ENCODE data around the gene DENND1A. TPM values are rescaled to one million over a fixed set of nuclear protein-coding genes. Genes with fewer than 3 reads are reported as not detected.

DENND1A gene
- total and polyA plus RNA-seq, 2 experiments from 2014 or later, result 13.1 to 28.7 TPM

DNA sequence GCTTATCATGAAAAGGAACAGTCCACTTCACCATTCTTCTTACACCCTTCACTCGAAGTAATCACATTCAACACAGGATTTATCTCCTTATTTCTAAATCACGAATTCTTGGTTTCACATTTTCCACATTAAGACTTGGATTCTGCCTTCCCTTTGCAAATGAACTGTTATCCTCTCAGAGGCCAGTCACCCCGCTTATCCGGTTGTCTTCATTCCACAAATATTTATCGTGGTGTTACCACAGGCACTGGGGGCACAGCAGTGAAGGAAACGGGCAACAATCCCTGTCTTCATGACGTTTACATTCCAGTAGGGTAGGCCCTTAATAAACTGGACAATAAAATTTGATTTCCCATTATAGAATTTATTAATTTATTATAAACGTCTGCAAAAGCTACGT, 284.2 kb downstream of the DENND1A start:
- ATAC-seq, result no peak
- Mint-ChIP-seq H3K9me3 (no peaks in the 10 kb centered on the region), H3K4me3 (no peak overlapping the region), H3K4me1 (peaks cover 11% of the 10 kb centered on the region; the same call in 2 of the 3 replicates), H3K27ac (no peak overlapping the region), H3K27me3 (ENCODE audit: insufficient read depth, low read depth, poor library complexity) (no peaks in the 10 kb centered on the region), H3K36me3 (ENCODE audit: low read depth) (no peaks in the 10 kb centered on the region)
- no peak overlapping the region for H3K4me2 ChIP-seq
- no peak overlapping the region for H3K27ac ChIP-seq (ENCODE audit: low read depth)
- H3K27me3 ChIP-seq (ENCODE audit: insufficient read depth), result no peaks in the 10 kb centered on the region
- no peak for DNase-seq (ENCODE audit: low spot score)
- TF ChIP-seq ZNF462 (CRISPR knock-in tag; IDR thresholded peaks at IDR 0.05) (no peak), REST (IDR thresholded peaks at IDR 0.05; ENCODE audit: unreplicated experiment) (no peak), ETS1 (IDR thresholded peaks at IDR 0.05) (no peak), ZNF114 (CRISPR knock-in tag; IDR thresholded peaks at IDR 0.05) (no peak), EZH2phosphoT487 (IDR thresholded peaks at IDR 0.05; ENCODE audit: unreplicated experiment) (no peak), CREB1 (CRISPR knock-in tag; IDR thresholded peaks at IDR 0.05; ENCODE audit: low read depth) (no peak), JUNB (IDR thresholded peaks at IDR 0.05; ENCODE audit: unreplicated experiment) (no peak), ZNF331 (CRISPR knock-in tag; IDR thresholded peaks at IDR 0.05; ENCODE audit: low read depth) (no peak), NANOG (IDR thresholded peaks at IDR 0.05; ENCODE audit: borderline replicate concordance) (no peak), STAT1 (IDR thresholded peaks at IDR 0.05; ENCODE audit: unreplicated experiment) (no peak), CTCF (conservative IDR thresholded peaks at IDR 0.05; ENCODE audit: low read depth in 2 of 2) (no peak), POLR2AphosphoS5 (IDR thresholded peaks at IDR 0.05; ENCODE audit: low read depth) (no peak), EZH2 (IDR thresholded peaks at IDR 0.05; ENCODE audit: low read depth, unreplicated experiment) (no peak)
- H3K4me3 ChIP-seq, result no peak overlapping the region
- H3K36me3 ChIP-seq (ENCODE audit: insufficient read depth), result no peaks in the 10 kb centered on the region
- H3K9me2 ChIP-seq (ENCODE audit: insufficient read depth), result no peaks in the 10 kb centered on the region
- no peaks in the 10 kb centered on the region for H3F3A ChIP-seq (replicated peaks; ENCODE audit: low read depth)
- H3K79me2 ChIP-seq (replicated peaks; ENCODE audit: insufficient read depth), result no peaks in the 10 kb centered on the region
- peaks cover 7% of the 10 kb centered on the region; the same call in 1 of the 2 replicates for H3K4me1 ChIP-seq (ENCODE audit: insufficient read depth)
- H2AFZ ChIP-seq, result no peak overlapping the region
- H4K20me1 ChIP-seq (replicated peaks; ENCODE audit: insufficient read depth), result peaks cover 8% of the 10 kb centered on the region; the same call in 1 of the 2 replicates
